GM21367 (cell line): ENCODE results near the gene DAO.

Source experiments
- ATAC-seq: cut with Tn5 transposase; IDR thresholded peaks from one replicate; pipeline ENCODE4 v1.9.1; 2021; ENCODE audit not compliant: unreplicated experiment

Gene DAO

GRCh38 chr12:108875280-108875679 lies 4.6 kb upstream of the DAO start:
- no peak for ATAC-seq

- no peak for ATAC-seq
Observed at GRCh38 chr12:108875682-108876361, 4.1 kb upstream of the DAO start.

GRCh38 chr12:108876550-108876949 lies 3.3 kb upstream of the DAO start:
- ATAC-seq, result no peak

GRCh38 chr12:108881953-108882352 lies 2.1 kb downstream of the DAO start:
- no peak for ATAC-seq

GRCh38 chr12:108884116-108885012 lies 4.5 kb downstream of the DAO start:
- ATAC-seq, result no peak

- no peak for ATAC-seq
Observed at GRCh38 chr12:108886873-108887629, 7.2 kb downstream of the DAO start.

- no peak for ATAC-seq
Observed at GRCh38 chr12:108888031-108888430, 8.1 kb downstream of the DAO start.

GRCh38 chr12:108890208-108890607 lies 10.3 kb downstream of the DAO start:
- no peak for ATAC-seq

- ATAC-seq, result no peak
Observed at GRCh38 chr12:108895220-108895802, 15.4 kb downstream of the DAO start.

- ATAC-seq, result no peak
Observed at GRCh38 chr12:108896336-108896735, 16.4 kb downstream of the DAO start.

GRCh38 chr12:108896817-108897216 lies 16.9 kb downstream of the DAO start:
- ATAC-seq, result no peak

GRCh38 chr12:108899145-108899544 lies 19.3 kb downstream of the DAO start:
- no peak for ATAC-seq

- ATAC-seq, result no peak
Observed at GRCh38 chr12:108905725-108906124, 25.8 kb downstream of the DAO start.

- ATAC-seq, result no peak
Observed at GRCh38 chr12:108906971-108907370, 27.1 kb downstream of the DAO start.

GRCh38 chr12:108907839-108908351 lies 28.0 kb downstream of the DAO start:
- ATAC-seq, result no peak

GRCh38 chr12:108910336-108910735 lies 30.4 kb downstream of the DAO start:
- ATAC-seq, result no peak

- ATAC-seq, result no peak
Observed at GRCh38 chr12:108911915-108912314, 32.0 kb downstream of the DAO start.

GRCh38 chr12:108912361-108912760 lies 32.5 kb downstream of the DAO start:
- ATAC-seq, result no peak

GRCh38 chr12:108914121-108914531 lies 34.2 kb downstream of the DAO start:
- ATAC-seq, result no peak

GRCh38 chr12:108915632-108916133 lies 35.8 kb downstream of the DAO start:
- ATAC-seq, result no peak

GRCh38 chr12:108916336-108916735 lies 36.4 kb downstream of the DAO start:
- no peak for ATAC-seq
